A549 (cell line): ENCODE data around the gene ZNF804A.

Experiments
- CHD4 ChIP-seq: fragments of 200-600 bp; sonication (generic); IDR thresholded peaks from 2 replicates; pipeline ENCODE4 v1.6.1; 2016; ENCODE audit warnings: antibody characterized with exemption, mild to moderate bottlenecking, borderline replicate concordance
- CTCF ChIP-seq: fragments of >200 bp; sonication (Bioruptor Twin); formaldehyde crosslinking; IDR thresholded peaks from 3 replicates; pipeline ENCODE4 v1.5.1; 2016
- FOSL2 ChIP-seq, 2 experiments: fragments of 450-650 bp in 1 of 2; fragments of >200 bp in 1 of 2; sonication (Bioruptor Twin) in 1 of 2; formaldehyde crosslinking; IDR thresholded peaks; 2 replicates each; pipeline versions ENCODE4 v1.5.0 to v1.6.1; 2016 to 2020; ENCODE audit warnings: mild to moderate bottlenecking in 1 of 2, moderate library complexity in 1 of 2
- PHF8 ChIP-seq: fragments of 200-600 bp; sonication (generic); IDR thresholded peaks from 2 replicates; pipeline ENCODE4 v1.6.1; 2016; ENCODE audit warnings: low read depth, mild to moderate bottlenecking, antibody characterized with exemption, moderate library complexity, borderline replicate concordance
- POLR2A ChIP-seq: IDR thresholded peaks from 2 replicates; pipeline ENCODE4 v1.6.1; 2012; ENCODE audit warnings: mild to moderate bottlenecking, low read length
- REST ChIP-seq: fragments of 200-600 bp; sonication (generic); IDR thresholded peaks from 2 replicates; pipeline ENCODE4 v1.6.1; 2016; ENCODE audit warnings: antibody characterized with exemption, mild to moderate bottlenecking, moderate library complexity
- SMC3 ChIP-seq: fragments of >200 bp; sonication (Bioruptor Twin); formaldehyde crosslinking; IDR thresholded peaks from 3 replicates; pipeline ENCODE4 v1.6.1; 2018; ENCODE audit warnings: inconsistent platforms

- no peak for TF ChIP-seq CTCF
- TF ChIP-seq PHF8 = no peak
- no peak for TF ChIP-seq REST
- TF ChIP-seq FOSL2 (IDR thresholded peaks at IDR 0.05) = no peak
- no peak for TF ChIP-seq FOSL2 (CRISPR knock-in tag; IDR thresholded peaks at IDR 0.05)
- no peak for TF ChIP-seq SMC3
- TF ChIP-seq CHD4 = no peak
- TF ChIP-seq POLR2A = no peak
Measured at GRCh38 chr2:184644685-184645084, 46.4 kb downstream of the ZNF804A start.
